ENCODE results near the gene COBLL1.

The COBLL1 gene

GRCh38 chr2:164793529-164793928, 48.1 kb downstream of the COBLL1 start:
- no peak for FAIRE-seq
- DNase-seq (ENCODE audit: extremely low spot score, insufficient read length, low read depth): no peak

- FAIRE-seq (no peak), DNase-seq (ENCODE audit: extremely low spot score, insufficient read length, low read depth) (no peak)
Observed at GRCh38 chr2:164792316-164793170, 49.1 kb downstream of the COBLL1 start.

- no peak for DNase-seq (ENCODE audit: extremely low spot score, insufficient read length, low read depth)
- FAIRE-seq: no peak
Observed at GRCh38 chr2:164789968-164790367, 51.7 kb downstream of the COBLL1 start.

GRCh38 chr2:164786787-164787186, 54.8 kb downstream of the COBLL1 start:
- FAIRE-seq (no peak), DNase-seq (ENCODE audit: extremely low spot score, insufficient read length, low read depth) (no peak)

DNA sequence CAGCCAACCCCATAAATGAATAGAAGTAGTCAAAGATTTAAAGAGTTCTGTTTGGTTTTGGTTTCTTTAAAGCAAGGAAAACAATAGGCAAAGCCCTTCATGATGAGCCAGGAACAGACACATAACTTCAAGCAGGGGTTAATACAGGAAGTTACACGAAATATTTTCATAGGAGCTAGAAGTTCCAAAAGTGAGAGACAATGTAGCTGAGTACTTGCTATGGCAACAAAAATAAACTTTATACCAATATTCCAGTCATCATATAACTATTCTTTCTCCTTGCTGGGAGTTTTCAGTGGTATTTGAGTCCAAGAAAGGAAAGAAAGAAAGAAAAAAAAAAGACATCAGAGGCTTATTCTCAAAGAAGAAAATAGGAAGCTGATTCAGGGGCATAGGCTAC, 56.2 kb downstream of the COBLL1 start:
- FAIRE-seq: no peak

DNA sequence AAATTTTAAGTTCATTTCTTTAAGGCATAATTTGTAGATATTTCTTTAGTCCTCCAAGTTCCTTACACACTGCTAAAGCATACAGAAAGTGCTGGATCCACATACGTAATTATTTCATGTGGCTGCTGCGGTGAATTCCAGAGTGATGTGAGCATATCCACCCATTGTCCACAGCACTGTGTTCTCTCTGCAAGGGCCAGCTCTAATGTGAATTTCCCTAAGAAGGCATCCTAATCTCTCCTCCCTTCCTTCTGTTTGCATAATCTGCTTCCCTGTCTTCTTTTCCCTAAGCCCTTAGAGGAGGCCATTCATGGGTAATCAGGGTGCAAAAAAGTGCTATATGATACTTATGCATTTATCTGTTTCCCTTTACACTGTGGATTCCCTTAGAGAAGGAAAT, 57.2 kb downstream of the COBLL1 start:
- no peak for FAIRE-seq
- no peak for DNase-seq (ENCODE audit: extremely low spot score, insufficient read length, low read depth)

More for the DNA sequence above, 56.2 kb downstream of the COBLL1 start:
- DNase-seq (ENCODE audit: extremely low spot score, insufficient read length, low read depth): no peak

DNA sequence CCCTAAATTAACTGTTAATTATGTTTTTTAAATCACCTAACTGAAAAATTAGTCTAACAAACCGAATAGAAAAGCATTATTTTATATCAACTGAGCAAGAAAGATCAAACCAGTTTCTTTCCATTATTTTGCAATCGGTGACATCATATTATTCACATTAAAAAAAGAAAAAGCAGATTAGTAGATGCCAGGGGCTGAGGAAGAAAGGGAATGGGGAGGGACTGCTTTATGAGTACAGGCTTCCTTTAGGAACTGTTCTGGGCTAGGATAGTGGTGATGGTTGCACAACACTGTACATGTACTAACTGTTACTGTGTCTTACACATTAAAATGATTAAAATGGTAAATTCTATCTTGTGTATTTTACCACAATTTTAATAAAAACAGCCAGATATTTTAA, 59.3 kb downstream of the COBLL1 start:
- no peak for DNase-seq (ENCODE audit: extremely low spot score, insufficient read length, low read depth)
- no peak for FAIRE-seq

DNA sequence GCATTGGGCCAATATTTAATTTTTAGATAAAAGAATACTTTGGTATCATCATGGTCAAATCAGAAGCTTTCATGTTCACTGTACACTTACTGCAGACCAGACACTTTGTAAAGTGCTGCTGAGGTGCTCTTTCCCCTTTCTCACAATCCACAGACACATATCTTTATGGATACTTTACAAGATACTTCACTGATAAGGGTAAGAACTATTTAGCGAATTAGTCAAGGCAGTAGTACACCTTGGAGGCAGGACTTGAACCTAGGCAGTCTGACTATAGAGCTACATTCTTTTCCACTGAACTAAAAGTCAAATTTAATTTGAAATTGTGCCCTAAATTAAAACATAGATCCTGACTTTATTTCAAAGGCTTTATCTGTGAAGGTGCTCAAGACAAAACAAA, 60.2 kb downstream of the COBLL1 start:
- no peak for FAIRE-seq
- no peak for DNase-seq (ENCODE audit: extremely low spot score, insufficient read length, low read depth)

- DNase-seq (ENCODE audit: extremely low spot score, insufficient read length, low read depth) (no peak), FAIRE-seq (no peak)
Observed at GRCh38 chr2:164780611-164781178, 60.9 kb downstream of the COBLL1 start.

GRCh38 chr2:164779383-164780057, 62.1 kb downstream of the COBLL1 start:
- FAIRE-seq (no peak), DNase-seq (ENCODE audit: extremely low spot score, insufficient read length, low read depth) (no peak)

DNA sequence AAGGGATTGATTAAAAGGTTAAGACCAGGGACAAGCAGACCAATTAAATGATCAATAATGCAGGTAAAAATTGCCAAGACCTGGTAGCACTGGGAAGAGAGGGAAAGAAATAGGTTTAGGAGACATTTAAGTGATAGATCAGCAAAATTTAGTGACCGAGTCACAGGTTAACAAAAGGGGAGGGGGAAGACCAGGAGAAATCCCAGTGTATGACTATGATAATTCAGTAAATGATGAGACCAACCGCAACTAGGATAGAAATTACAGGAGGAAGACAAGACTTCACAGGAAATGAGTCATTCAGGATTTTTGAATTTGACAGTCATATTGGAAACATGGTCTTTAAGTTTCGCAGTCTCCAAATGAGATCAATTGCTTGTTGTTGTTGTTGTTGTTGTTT, 62.9 kb downstream of the COBLL1 start:
- FAIRE-seq (no peak), DNase-seq (ENCODE audit: extremely low spot score, insufficient read length, low read depth) (no peak)

GRCh38 chr2:164777847-164778461, 63.7 kb downstream of the COBLL1 start:
- no peak for DNase-seq (ENCODE audit: extremely low spot score, insufficient read length, low read depth)
- no peak for FAIRE-seq

GRCh38 chr2:164773635-164774034, 68.0 kb downstream of the COBLL1 start:
- DNase-seq (ENCODE audit: extremely low spot score, insufficient read length, low read depth) (no peak), FAIRE-seq (no peak)

DNA sequence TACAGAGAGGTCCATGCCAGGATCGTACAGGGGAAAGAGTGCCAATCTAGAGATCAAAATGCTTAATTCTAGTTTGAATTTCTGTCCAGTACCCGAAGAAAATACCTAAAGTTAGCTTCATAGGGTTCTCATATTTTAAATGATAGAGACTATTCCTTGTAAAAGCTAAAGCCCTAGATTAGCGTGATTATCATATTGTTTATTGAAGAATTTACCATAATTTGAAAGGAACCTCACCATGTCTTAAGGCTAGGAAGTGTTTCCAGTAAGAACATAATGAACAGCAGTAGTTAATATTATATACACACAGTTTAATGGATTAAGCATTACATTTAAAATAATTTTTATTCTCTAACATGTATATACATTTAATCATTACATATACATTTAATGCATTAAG, 68.5 kb downstream of the COBLL1 start:
- DNase-seq (ENCODE audit: extremely low spot score, insufficient read length, low read depth): no peak
- FAIRE-seq: no peak

- FAIRE-seq: no peak
Observed at GRCh38 chr2:164771897-164772296, 69.7 kb downstream of the COBLL1 start.

DNA sequence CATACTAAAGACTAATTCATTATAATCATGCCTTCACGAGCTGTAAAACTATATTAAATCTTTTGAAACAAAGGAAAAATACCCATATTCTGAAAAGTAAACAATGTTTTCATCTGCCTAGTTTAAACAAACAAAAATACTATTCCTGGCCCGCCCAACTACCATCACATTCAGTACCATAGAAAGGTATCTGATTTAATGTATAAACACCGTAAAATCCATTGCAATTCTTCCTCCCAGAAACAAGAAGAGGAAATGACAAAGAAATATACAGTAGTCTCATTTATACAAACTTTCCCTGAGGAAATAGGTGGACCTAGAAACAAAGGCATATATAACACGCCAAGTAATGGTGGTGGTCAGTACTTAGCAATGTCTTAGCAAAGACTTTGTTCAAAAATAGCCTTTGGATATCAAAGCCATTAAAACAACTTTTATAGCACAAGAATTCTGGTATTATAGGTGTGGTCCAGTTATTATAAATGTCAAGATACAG, 71.2 kb downstream of the COBLL1 start:
- FAIRE-seq (no peak), DNase-seq (ENCODE audit: extremely low spot score, insufficient read length, low read depth) (no peak)

More at GRCh38 chr2:164771897-164772296, 69.7 kb downstream of the COBLL1 start:
- no peak for DNase-seq (ENCODE audit: extremely low spot score, insufficient read length, low read depth)

GRCh38 chr2:164766954-164767320, 74.7 kb downstream of the COBLL1 start:
- DNase-seq (ENCODE audit: extremely low spot score, insufficient read length, low read depth) (no peak), FAIRE-seq (no peak)

DNA sequence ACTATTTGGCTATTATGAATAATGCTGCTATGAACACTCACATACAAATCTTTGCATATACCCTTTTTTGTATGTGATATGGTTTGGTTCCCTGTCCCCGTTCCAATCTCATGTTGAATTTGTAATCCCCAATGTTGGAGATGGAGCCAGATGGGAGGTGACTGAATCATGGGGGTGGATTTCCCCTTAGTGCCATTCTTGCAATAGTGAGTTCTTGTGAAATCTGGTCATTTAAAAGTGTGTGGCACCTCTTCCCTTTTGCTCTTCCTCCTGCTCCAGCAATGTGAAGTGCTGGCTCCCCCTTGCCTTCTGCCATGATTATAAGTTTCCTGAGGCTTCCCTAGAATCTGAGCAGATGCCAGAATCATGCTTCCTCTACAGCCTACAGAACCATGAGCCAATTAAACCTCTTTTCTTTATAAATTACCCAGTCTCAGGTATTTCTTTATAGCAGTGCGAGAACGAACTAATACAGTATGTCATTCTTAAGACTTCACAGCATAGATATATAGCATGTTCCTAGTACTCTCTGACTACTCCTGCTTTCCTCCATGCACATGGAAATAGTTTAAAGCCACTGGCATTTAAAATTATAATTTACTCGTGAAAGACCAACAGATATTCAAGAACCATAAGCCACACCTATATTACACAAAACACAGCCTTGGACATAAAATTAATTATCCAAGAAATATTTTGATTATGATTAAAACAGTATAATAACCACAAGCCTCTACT, 75.2 kb downstream of the COBLL1 start:
- FAIRE-seq: no peak

DNA sequence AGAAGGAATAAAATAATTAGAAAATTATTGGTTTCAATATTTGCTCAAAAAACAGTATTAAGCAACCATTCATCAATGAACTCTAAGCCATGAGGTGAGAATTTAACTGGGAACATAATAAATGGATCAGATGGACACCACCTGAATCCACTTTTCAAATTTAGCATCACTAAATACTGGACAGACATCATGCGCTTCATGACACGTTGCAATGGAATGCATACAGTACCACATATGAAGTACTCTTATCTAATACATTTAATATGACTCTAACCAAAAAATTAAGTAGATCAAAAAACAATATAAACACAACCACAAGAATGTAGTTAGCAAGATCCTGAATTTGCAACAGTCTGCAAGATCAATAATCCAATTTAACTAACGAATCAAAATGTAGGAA, 76.6 kb downstream of the COBLL1 start:
- DNase-seq (ENCODE audit: extremely low spot score, insufficient read length, low read depth): no peak

More for the DNA sequence above, 75.2 kb downstream of the COBLL1 start:
- no peak for DNase-seq (ENCODE audit: extremely low spot score, insufficient read length, low read depth)

GRCh38 chr2:164764474-164764873, 77.1 kb downstream of the COBLL1 start:
- FAIRE-seq (no peak), DNase-seq (ENCODE audit: extremely low spot score, insufficient read length, low read depth) (no peak)

More for the DNA sequence above, 76.6 kb downstream of the COBLL1 start:
- no peak for FAIRE-seq

All from GM18507 (cell line).